Measurements from ENCODE around the gene LRRC25.

LRRC25 gene

DNA sequence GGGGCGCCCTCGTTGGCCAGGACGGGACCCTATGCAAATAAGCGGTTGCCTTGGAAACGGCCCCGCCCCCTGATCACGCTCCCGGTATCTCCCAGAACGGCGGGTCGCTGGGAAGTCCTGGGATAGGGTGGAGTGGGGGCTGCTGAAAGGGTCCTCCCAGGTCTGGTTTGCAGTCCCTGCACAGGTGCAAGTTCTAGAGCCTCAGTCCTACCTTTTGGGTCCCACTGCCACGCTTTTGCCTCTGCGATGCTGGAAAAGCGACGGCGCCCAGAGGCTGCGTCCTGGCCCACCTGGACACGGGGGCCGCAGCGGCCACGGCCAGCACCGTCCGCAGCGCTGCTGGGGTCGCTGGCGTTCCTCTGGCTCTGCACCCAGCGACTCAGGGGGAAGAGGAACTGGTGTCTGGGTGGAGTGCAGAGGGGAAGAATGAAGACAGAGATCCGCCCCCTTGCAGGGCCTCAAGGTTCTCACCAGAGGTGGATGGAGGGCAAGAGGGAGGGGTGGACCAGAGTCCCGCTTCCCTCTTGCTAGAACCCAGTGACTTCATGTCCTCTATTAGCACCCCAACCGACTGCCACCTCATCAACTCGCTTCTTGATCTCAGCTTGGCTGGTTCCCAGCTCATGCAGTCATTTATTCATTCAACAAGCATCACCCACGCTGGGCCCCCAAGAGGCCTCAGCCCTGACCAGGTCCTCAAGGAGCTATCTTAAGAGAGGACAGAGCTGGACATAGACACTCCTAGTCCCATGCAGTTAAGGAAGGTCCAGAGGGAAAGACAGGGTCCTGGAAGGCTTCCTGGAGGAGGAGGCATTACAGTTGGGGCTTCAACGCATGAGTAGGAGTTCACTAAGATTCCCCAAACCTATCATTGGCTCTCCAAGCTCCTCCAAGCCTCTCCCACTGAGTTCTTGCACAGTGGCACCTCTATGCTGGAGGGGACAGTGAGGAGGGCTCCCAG, at the start of gene LRRC25:
Gene LRRC25, minus strand, starts transcription at position 381 of the 961 bp plus-strand sequence. CDS start 659 bp downstream, outside the sequence.
- peak; percentile 39 for DNase-seq

- no peak for DNase-seq
Observed at GRCh38 chr19:18446811-18447359, 49.5 kb upstream of the LRRC25 start.

DNA sequence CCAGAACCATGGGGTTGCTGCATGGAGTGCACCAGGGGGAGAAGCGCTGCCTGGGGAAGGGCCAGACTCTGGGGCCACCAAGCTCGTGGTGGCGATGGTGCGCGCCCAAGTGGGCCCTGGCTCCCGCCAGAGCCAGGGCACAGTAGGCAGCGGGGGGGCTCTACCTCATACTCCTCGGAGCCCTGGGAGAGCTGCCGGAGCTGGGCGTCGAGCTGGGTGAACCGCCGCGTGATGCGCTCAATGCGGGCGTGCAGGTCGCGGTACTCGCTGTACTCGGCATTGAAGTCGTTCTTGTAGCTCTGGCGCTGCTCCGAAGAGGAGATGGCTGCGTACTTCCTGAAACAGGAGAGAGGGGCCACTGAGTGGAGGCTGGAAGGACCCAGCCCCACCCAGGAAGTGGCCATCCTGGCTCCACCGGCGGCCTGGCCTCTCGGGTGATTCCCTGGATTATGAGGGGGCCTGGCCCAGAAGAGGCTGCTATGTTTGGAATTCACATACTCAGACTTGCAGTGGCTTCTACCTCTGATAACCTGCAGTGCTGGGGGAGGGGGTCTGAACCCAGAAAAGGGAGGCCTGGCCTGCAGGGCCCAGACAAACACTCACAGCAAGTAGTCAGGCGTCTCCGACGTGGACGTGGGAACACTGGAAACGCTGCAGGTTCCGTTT, 48.9 kb upstream of the LRRC25 start:
- no peak for DNase-seq

DNA sequence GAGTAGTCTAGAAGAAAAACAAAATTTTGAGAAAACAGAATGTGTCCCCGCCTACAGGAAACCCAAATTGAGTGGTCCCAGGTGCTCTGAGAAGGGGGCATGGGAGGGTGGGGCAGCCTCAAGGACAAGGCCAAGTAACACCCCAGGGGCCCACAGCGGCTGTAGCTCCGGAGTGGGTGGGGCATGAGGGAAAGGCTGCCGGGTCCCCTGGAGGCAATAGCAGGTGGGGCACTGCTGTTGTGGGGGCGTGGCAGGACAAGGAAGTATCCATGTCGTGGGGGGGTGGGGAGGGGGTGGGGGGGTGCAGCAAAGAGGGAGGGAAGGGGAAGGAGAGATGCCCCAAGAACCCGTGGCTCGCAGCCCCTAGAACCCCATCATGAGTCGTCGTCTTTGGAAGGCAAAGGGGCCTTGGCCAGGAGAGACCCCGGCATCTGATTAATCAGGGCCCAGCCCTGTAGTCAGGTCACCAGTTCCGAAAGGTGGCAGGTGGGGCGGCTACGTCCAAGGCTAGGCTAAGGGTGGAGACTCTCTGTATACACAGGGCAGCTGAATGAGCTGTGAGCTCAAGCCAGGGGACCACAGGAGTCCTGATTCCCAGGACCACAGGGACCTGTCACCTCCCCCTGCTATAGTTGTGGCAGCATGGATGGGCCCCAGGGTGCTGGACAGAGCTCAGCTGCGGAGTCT, 48.0 kb upstream of the LRRC25 start:
- no peak for DNase-seq

DNA sequence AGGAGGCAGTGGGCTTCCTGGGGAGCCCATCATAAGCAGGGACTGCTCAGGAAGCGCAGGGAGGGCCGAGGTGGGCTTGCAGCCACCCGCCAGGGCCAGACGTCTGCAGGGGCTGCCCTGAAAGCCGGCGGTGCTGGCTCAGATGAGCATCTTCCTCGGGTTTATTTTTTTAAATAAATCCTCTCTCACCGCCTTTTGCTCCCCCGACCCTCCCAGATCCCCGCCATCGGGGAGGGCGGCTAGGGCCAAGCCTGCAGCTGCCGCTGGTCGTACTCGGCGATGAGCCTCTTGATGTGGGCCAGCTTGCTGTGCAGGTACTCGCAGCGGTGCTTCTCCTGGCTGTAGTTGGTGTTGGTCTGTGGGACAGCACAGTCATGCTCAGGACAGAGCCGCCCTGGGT, 47.1 kb upstream of the LRRC25 start:
- DNase-seq = no peak

DNA sequence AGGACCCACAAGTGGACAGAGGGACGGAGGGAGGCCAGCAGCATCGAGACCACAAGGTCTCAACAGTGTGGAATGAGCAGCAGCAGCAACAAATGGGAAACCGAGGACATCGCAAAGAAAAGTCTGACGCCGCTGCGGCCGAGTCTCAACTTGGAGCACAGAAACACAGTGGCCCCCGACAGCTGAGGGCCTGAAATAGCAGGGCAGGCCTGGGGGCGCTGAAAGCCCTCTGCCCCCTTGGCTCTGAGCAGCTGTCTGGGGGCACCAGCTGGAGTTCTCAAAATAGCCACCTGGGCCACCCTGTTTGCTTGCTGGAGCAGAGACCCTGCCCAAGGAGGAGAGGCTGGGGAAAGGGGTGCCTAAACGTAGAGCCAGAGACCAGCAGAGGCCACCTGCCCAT, 46.4 kb upstream of the LRRC25 start:
- DNase-seq = no peak

GRCh38 chr19:18443406-18443805, 46.0 kb upstream of the LRRC25 start:
- no peak for DNase-seq

- no peak for DNase-seq
Observed at GRCh38 chr19:18442941-18443340, 45.5 kb upstream of the LRRC25 start.

GRCh38 chr19:18441804-18442788, 44.7 kb upstream of the LRRC25 start:
- no peak for DNase-seq

DNA sequence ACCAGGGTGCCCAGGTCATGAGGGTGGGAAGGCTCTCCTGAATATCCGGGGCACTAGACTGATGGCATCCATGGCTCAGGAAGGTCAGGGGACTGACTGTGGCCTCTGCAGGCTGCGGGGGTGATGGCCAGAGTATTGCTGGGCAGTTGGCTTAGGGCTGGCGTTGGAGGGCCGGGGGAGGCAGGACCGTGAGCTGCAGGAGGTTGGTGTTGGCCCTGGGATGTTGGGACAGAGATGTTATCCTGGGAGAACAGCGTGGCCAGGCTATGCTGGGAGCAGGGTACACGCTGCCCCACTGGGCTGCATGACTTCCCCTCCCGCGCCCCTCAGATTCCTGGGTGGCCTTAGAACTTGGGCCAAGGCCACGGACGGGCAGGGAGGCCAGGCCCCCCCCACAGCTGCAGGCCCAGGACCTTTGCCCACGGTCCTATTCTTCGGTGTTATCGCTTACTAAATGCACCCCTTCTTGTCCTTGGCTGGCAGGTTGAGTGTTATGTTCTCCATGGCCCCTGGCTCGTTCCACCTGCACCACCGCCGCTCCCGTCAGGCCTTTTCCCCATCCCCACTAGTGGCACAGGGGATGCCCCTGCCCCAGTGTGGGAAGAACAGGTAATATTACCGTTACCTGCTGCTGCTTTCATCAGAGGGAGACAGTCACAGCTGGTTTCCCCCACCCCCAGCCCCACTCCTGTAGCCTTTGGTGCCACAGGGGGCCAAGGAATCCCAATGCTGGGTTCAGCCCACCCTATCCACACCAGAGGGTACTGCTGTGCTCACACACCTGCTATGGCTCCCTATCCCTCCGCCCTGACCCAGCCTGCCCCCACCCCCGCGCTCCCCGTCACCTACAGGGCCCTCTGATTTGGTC, 43.7 kb upstream of the LRRC25 start:
- DNase-seq = no peak

- DNase-seq = no peak
Observed at GRCh38 chr19:18440415-18440877, 43.0 kb upstream of the LRRC25 start.

DNA sequence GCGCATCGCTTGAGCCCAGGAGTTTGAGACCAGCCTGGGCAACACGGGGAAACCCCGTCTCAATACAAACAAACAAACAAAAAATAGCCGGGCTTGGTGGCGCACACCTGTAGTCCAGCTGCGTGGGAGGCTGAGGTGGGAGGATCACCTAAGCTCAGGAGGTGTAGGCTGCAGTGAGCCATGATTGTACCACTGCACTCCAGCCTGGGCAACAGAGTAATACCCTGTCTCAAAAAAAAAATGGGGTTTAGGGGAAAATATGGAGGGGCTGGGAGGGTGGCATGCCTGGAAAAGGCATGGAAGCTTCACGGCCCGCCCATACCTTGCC, 42.5 kb upstream of the LRRC25 start:
- no peak for DNase-seq

- DNase-seq = peak; percentile 44
Observed at GRCh38 chr19:18439025-18439909, 41.8 kb upstream of the LRRC25 start.

- DNase-seq = peak; percentile 81
Observed at GRCh38 chr19:18438331-18439024, 41.1 kb upstream of the LRRC25 start.

- DNase-seq = peak; percentile 81
Observed at GRCh38 chr19:18437491-18438330, 40.3 kb upstream of the LRRC25 start, which contains the start of gene ISYNA1. Gene ISYNA1, minus strand, starts transcription at chr19:18438133. Its CDS starts 154 bp downstream, at chr19:18437979.

DNA sequence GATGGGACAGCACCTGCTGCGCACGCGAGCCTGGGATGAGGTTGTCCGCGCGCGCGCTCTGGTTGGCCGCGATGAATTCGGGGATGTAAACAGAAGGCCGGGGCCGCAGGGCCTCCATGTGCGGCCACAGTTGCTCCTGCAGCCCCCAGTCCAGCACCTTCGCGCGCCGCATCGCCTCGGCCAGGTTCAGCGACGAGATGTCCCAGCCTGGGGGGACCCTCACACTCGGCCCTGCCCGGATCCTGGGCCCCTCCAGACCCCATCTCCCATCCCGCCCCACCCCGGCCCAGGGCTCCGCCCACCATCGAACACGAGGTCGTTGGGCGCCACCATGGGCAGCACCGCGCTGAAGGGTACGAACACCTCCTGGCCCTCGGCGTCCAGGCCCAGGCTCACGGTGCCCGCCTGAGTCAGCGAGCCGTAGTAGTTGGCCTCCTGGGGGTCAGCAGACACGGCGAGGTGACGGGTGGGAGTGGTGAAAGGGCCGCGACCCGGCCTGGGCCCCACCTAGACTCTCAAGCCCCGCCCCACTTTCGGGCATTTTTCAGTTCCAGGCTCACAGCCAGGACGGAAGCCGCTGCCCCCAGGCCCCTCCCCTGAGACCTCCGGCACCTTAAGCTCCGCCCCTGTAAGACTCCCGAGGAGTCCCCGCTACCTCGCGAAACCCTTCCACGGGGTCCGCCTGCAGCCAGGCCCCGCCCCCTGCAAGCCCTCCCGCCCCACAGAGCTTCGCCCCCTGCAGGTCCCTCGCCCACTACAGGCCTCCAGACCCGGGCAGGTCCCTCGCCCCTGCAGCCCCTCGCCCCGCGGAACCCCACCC, 39.5 kb upstream of the LRRC25 start:
- DNase-seq = peak; percentile 87
